Neural cell (in vitro differentiated cells): ENCODE measurements around the gene LRRC27. TPM values are rescaled to one million over a fixed set of nuclear protein-coding genes. Genes with fewer than 3 reads are reported as not detected.

ENCODE experiments used
- H2AFZ ChIP-seq: fragments of 200-600, 300-800 bp; sonication (generic), shearing (Covaris generic); 2 replicates; pipeline ENCODE4 v1.6.0; 2014; ENCODE audit warnings: low read depth, mild to moderate bottlenecking, antibody characterized with exemption, low read length, moderate library complexity
- H3F3A ChIP-seq: fragments of 200-600 bp; shearing (Covaris generic); 2 replicates; pipeline ENCODE4 v1.6.1; 2016; ENCODE audit warnings: mild to moderate bottlenecking, moderate library complexity, mixed read lengths, antibody characterized with exemption, low read length; ENCODE audit not compliant: insufficient read depth, poor library complexity, severe bottlenecking
- H3K27ac ChIP-seq: fragments of 200-600, 300-800 bp; sonication (generic), shearing (Covaris generic); 2 replicates; pipeline ENCODE4 v1.5.1; 2014; ENCODE audit warnings: mild to moderate bottlenecking, low read length, moderate library complexity
- H3K27me3 ChIP-seq: fragments of 300-800, 200-600 bp; sonication (generic), shearing (Covaris generic); 2 replicates; pipeline ENCODE4 v1.6.0; 2014; ENCODE audit warnings: mild to moderate bottlenecking, low read depth, low read length, moderate library complexity; ENCODE audit not compliant: insufficient read depth
- H3K36me3 ChIP-seq: fragments of 300-800, 200-600 bp; sonication (generic), shearing (Covaris generic); 2 replicates; pipeline ENCODE4 v1.5.1; 2014; ENCODE audit warnings: mild to moderate bottlenecking, antibody characterized with exemption, low read length, moderate library complexity; ENCODE audit not compliant: insufficient read depth
- H3K4me2 ChIP-seq: fragments of 300-800, 200-600 bp; sonication (generic), shearing (Covaris generic); 2 replicates; pipeline ENCODE4 v1.6.0; 2014; ENCODE audit warnings: mild to moderate bottlenecking, low read length
- H3K4me3 ChIP-seq: fragments of 300-800, 200-600 bp; sonication (generic), shearing (Covaris generic); 2 replicates; pipeline ENCODE4 v1.5.1; 2014; ENCODE audit warnings: mild to moderate bottlenecking, low read length, moderate library complexity
- H3K79me2 ChIP-seq: fragments of 200-600 bp; shearing (Covaris generic); replicated peaks from 2 replicates; pipeline ENCODE4 v1.6.0; 2014; ENCODE audit warnings: mild to moderate bottlenecking, low read length, moderate library complexity; ENCODE audit not compliant: insufficient read depth
- H3K9ac ChIP-seq: fragments of 300-800, 200-600 bp; sonication (generic), shearing (Covaris generic); 2 replicates; pipeline ENCODE4 v1.6.1; 2016; ENCODE audit warnings: mild to moderate bottlenecking, low read length, mixed read lengths
- H3K9me2 ChIP-seq: fragments of 200-600 bp; shearing (Covaris generic); 2 replicates; pipeline ENCODE4 v1.6.1; 2016; ENCODE audit warnings: mild to moderate bottlenecking, low read length, mixed read lengths; ENCODE audit not compliant: insufficient read depth
- H3K9me3 ChIP-seq: fragments of 200-600, 300-800 bp; sonication (generic), shearing (Covaris generic); 2 replicates; pipeline ENCODE4 v1.6.1; 2016; ENCODE audit warnings: mild to moderate bottlenecking, mixed run types, low read length, moderate library complexity, mixed read lengths
- H4K20me1 ChIP-seq: fragments of 200-600 bp; shearing (Covaris generic); 2 replicates; pipeline ENCODE4 v1.6.1; 2016; ENCODE audit warnings: mild to moderate bottlenecking, mixed run types; ENCODE audit not compliant: insufficient read depth
- EP300 ChIP-seq: fragments of 450-650 bp; conservative IDR thresholded peaks from 2 replicates; pipeline ENCODE4 v1.6.1; 2014; ENCODE audit warnings: antibody characterized with exemption, mild to moderate bottlenecking, moderate library complexity; ENCODE audit not compliant: poor library complexity, severe bottlenecking
- EZH2 ChIP-seq: fragments of 200-600, 300-800 bp; shearing (Covaris generic), sonication (generic); IDR thresholded peaks from 2 replicates; pipeline ENCODE4 v1.6.1; 2014; ENCODE audit warnings: antibody characterized with exemption, low read length, borderline replicate concordance, mild to moderate bottlenecking; ENCODE audit not compliant: insufficient read depth, poor library complexity, severe bottlenecking
- MXI1 ChIP-seq: fragments of 450-650 bp; conservative IDR thresholded peaks from 2 replicates; pipeline ENCODE4 v1.6.1; 2014; ENCODE audit warnings: antibody characterized with exemption, mild to moderate bottlenecking; ENCODE audit not compliant: poor library complexity, severe bottlenecking
- POLR2AphosphoS5 ChIP-seq: IDR thresholded peaks from 2 replicates; pipeline ENCODE4 v1.6.1; 2012
- RAD21 ChIP-seq: fragments of 450-650 bp; conservative IDR thresholded peaks from 2 replicates; pipeline ENCODE4 v1.6.1; 2014; ENCODE audit warnings: antibody characterized with exemption, mild to moderate bottlenecking, moderate library complexity
- REST ChIP-seq: IDR thresholded peaks from 2 replicates; pipeline ENCODE4 v1.6.1; 2012; ENCODE audit warnings: borderline replicate concordance
- SMC3 ChIP-seq: fragments of 450-650 bp; conservative IDR thresholded peaks from 2 replicates; pipeline ENCODE4 v1.6.1; 2014; ENCODE audit warnings: antibody characterized with exemption, mild to moderate bottlenecking, moderate library complexity; ENCODE audit not compliant: poor library complexity
- polyA plus RNA-seq: library from polyadenylated mRNA; depleted of rRNA; stranded (reverse); fragments of >200 nt; gene quantifications from 2 replicates; pipeline ENCODE4 v1.2.3, GENCODE V29; 2014
- TF ChIP-seq, protein P1 (sequence below): fragments of 450-650 bp; IDR thresholded peaks from 2 replicates; pipeline ENCODE4 v1.5.1; 2014; ENCODE audit warnings: antibody characterized with exemption, mild to moderate bottlenecking, moderate library complexity; ENCODE audit not compliant: poor library complexity, severe bottlenecking

LRRC27 gene
- polyA plus RNA-seq, 1 donor from 2014 or later: 26.7 TPM

- Histone ChIP-seq H3K4me2 (no peak overlapping the region), H3K9me3 (no peaks in the 10 kb centered on the region), H3K27me3 (no peaks in the 10 kb centered on the region), H3K4me3 (no peak overlapping the region), H4K20me1 (no peaks in the 10 kb centered on the region), H3K27ac (no peak overlapping the region), H3K9me2 (no peaks in the 10 kb centered on the region), H3F3A (no peaks in the 10 kb centered on the region), H3K9ac (no peak overlapping the region), H3K79me2 (no peaks in the 10 kb centered on the region), H3K36me3 (no peaks in the 10 kb centered on the region), H2AFZ (no peak overlapping the region)
- no peak for TF ChIP-seq EZH2
- TF ChIP-seq REST: no peak
- TF ChIP-seq POLR2AphosphoS5: no peak
- TF ChIP-seq MXI1: no peak
- no peak for TF ChIP-seq SMC3
These were observed 49.7 kb downstream of the LRRC27 start for GRCh38 chr10:132381741-132382140.

GRCh38 chr10:132382231-132382922, 50.4 kb downstream of the LRRC27 start:
- Histone ChIP-seq H3K4me2 (no peak overlapping the region), H3K9me2 (no peaks in the 10 kb centered on the region), H3K36me3 (no peaks in the 10 kb centered on the region), H3K9me3 (no peaks in the 10 kb centered on the region), H3K27ac (no peak overlapping the region), H3F3A (no peaks in the 10 kb centered on the region), H2AFZ (no peak overlapping the region), H3K9ac (no peak overlapping the region), H3K4me3 (no peak overlapping the region), H3K79me2 (no peaks in the 10 kb centered on the region), H3K27me3 (no peaks in the 10 kb centered on the region), H4K20me1 (no peaks in the 10 kb centered on the region)
- no peak for TF ChIP-seq EP300
- no peak for TF ChIP-seq EZH2
- TF ChIP-seq POLR2AphosphoS5: no peak
- no peak for TF ChIP-seq RAD21
- TF ChIP-seq, protein P1, sequence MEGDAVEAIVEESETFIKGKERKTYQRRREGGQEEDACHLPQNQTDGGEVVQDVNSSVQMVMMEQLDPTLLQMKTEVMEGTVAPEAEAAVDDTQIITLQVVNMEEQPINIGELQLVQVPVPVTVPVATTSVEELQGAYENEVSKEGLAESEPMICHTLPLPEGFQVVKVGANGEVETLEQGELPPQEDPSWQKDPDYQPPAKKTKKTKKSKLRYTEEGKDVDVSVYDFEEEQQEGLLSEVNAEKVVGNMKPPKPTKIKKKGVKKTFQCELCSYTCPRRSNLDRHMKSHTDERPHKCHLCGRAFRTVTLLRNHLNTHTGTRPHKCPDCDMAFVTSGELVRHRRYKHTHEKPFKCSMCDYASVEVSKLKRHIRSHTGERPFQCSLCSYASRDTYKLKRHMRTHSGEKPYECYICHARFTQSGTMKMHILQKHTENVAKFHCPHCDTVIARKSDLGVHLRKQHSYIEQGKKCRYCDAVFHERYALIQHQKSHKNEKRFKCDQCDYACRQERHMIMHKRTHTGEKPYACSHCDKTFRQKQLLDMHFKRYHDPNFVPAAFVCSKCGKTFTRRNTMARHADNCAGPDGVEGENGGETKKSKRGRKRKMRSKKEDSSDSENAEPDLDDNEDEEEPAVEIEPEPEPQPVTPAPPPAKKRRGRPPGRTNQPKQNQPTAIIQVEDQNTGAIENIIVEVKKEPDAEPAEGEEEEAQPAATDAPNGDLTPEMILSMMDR: no peak
- TF ChIP-seq REST: no peak
